Aorta (tissue), 5 donors: ENCODE data around the gene IFI27L2. TPM values are rescaled to one million over a fixed set of nuclear protein-coding genes. Genes with fewer than 3 reads are reported as not detected.

Experiments
- ATAC-seq: fragments of 200-7000 bp; cut with Tn5 transposase; one replicate; pipeline ENCODE4 v1.9.1; 2022; ENCODE audit warnings: moderate library complexity; ENCODE audit not compliant: low FRiP score
- DNase-seq, 2 donors: peaks; one replicate each; pipeline ENCODE4 v3.0.0-alpha.2; 2020
- H3K27ac ChIP-seq, 2 donors: one replicate each; pipeline ENCODE4 v1.5.1; 2013; ENCODE audit warnings: low read length in 2 of 2, mild to moderate bottlenecking in 2 of 2, moderate library complexity in 2 of 2, control low read depth in 1 of 2, inconsistent platforms in 1 of 2, low read depth in 1 of 2
- H3K27me3 ChIP-seq, 2 donors: one replicate each; pipeline ENCODE4 v1.6.1; 2013; ENCODE audit warnings: control low read depth in 1 of 2, low read length in 1 of 2, mild to moderate bottlenecking in 1 of 2, moderate library complexity in 1 of 2; ENCODE audit not compliant: insufficient read depth in 2 of 2, control insufficient read depth in 1 of 2
- H3K36me3 ChIP-seq, 2 donors: one replicate each; pipeline ENCODE4 v1.6.1; 2013; ENCODE audit warnings: control low read depth in 1 of 2, low read length in 1 of 2, mild to moderate bottlenecking in 1 of 2; ENCODE audit not compliant: insufficient read depth in 2 of 2, control insufficient read depth in 1 of 2
- H3K4me1 ChIP-seq, 2 donors: one replicate each; pipeline ENCODE4 v1.6.1; 2013; ENCODE audit warnings: low read length in 2 of 2, control low read depth in 1 of 2, mild to moderate bottlenecking in 1 of 2, moderate library complexity in 1 of 2; ENCODE audit not compliant: insufficient read depth in 2 of 2, control insufficient read depth in 1 of 2
- H3K4me3 ChIP-seq, 2 donors: one replicate each; pipeline ENCODE4 v1.5.1; 2013; ENCODE audit warnings: low read length in 2 of 2, control low read depth in 1 of 2, mild to moderate bottlenecking in 1 of 2
- H3K9me3 ChIP-seq: one replicate; pipeline ENCODE4 v1.6.1; 2013; ENCODE audit warnings: mild to moderate bottlenecking, low read length; ENCODE audit not compliant: control insufficient read depth
- WGBS, 2 donors: extraction: QIAGEN DNeasy Blood & Tissue Kit; methylation state at CpG; one replicate each; pipeline ENCODE4 v1.1.7; 2013; 5-methylcytosine and 5-hydroxymethylcytosine counted together
- intact Hi-C, 2 donors: fragments of 100-400 bp; cut with DNase I; formaldehyde crosslinking; loops; one replicate each; pipeline versions ENCODE4 v1.14.2 to v1.15.0; 2022
- polyA plus RNA-seq, 2 donors: library from polyadenylated mRNA; stranded (reverse); fragments of 200-250 nt; gene quantifications; one replicate each; pipeline ENCODE4 v1.2.3, GENCODE V29; 2013
- total RNA-seq, 2 donors: library from RNA; stranded (reverse); fragmentation: NEBNext Ultra II Directional; extraction: Animal tissue kit (Norgen Biotek cat#: 25700); gene quantifications; one replicate each; pipeline ENCODE4 v1.2.1, GENCODE V29; 2021
- donor health status: healthy with polysubstance abuse.
- donor health status: Bipolar disorder and iron deficiency.
- donor health status: DM: no; HTN: no; CAD: no.
- donor health status: DM: no; HTN: no; CAD: no.
- donor health status: DM: yes; HTN: yes; CAD: no.

IFI27L2 gene
- total and polyA plus RNA-seq, 4 donors = 52.4 to 168 (median 103) TPM

GRCh38 chr14:94129758-94130414 lies 482 bp upstream of the IFI27L2 start:
- peak overlapping the region; percentile 35 to 57 for H3K4me3 ChIP-seq
- H3K27ac ChIP-seq = no peak overlapping the region
- DNase-seq = peak; percentile 75 to 82
- WGBS, 2 donors = 0% methylated on average over 12 of the region's 12 CpGs
- intact Hi-C loops = loop anchor here (2.0 to 5.0 kb wide), 2 partner anchors 48 to 49 kb away; partner anchors contain the start of genes DDX24 (in 2 of the 2) and IFI27L1 (in 2 of the 2)
- no peaks in the 10 kb centered on the region for H3K4me1 ChIP-seq
- H3K9me3 ChIP-seq = no peaks in the 10 kb centered on the region
- ATAC-seq = no peak
- no peaks in the 10 kb centered on the region for H3K36me3 ChIP-seq
- H3K27me3 ChIP-seq = no peaks in the 10 kb centered on the region

- DNase-seq = no peak
- H3K27me3 ChIP-seq = no peaks in the 10 kb centered on the region
- 90 to 92% methylated on average over 14 of the region's 14 CpGs for WGBS, 2 donors
- intact Hi-C loops = loop anchor here (2.0 to 5.0 kb wide), 2 partner anchors 46 to 48 kb away; partner anchors contain the start of genes DDX24 (in 2 of the 2) and IFI27L1 (in 2 of the 2)
- H3K27ac ChIP-seq = peak overlapping the region in 1 of 2 donors; percentile 46
- no peaks in the 10 kb centered on the region for H3K9me3 ChIP-seq
- no peaks in the 10 kb centered on the region for H3K4me1 ChIP-seq
- ATAC-seq = no peak
- H3K4me3 ChIP-seq = no peak overlapping the region
- H3K36me3 ChIP-seq = no peaks in the 10 kb centered on the region
These were observed 1.1 kb downstream of the IFI27L2 start for GRCh38 chr14:94128216-94128839.

GRCh38 chr14:94127330-94127729 lies 2.1 kb downstream of the IFI27L2 start:
- whole genome bisulfite sequencing, 2 donors = 94 to 97% methylated on average over 6 of the region's 6 CpGs
- intact Hi-C loops = loop anchor here in 1 of 2 donors (5.0 kb wide), 1 partner anchor 45 kb away; the partner anchor contains the start of genes DDX24 and IFI27L1

GRCh38 chr14:94126800-94127199 lies 2.6 kb downstream of the IFI27L2 start:
- Histone ChIP-seq H3K27me3 (no peaks in the 10 kb centered on the region), H3K9me3 (no peaks in the 10 kb centered on the region), H3K27ac (no peak overlapping the region), H3K4me3 (no peak overlapping the region), H3K4me1 (no peaks in the 10 kb centered on the region), H3K36me3 (no peaks in the 10 kb centered on the region)
- DNase-seq = no peak
- intact Hi-C loops = loop anchor here in 1 of 2 donors (5.0 kb wide), 1 partner anchor 44 kb away; the partner anchor contains the start of genes DDX24 and IFI27L1
- 89% methylated on average over 5 of the region's 5 CpGs for WGBS, 2 donors
- ATAC-seq = no peak

More at GRCh38 chr14:94127330-94127729, 2.1 kb downstream of the IFI27L2 start:
- no peaks in the 10 kb centered on the region for H3K9me3 ChIP-seq
- ATAC-seq = no peak
- H3K27me3 ChIP-seq = no peaks in the 10 kb centered on the region
- no peak overlapping the region for H3K4me3 ChIP-seq
- no peaks in the 10 kb centered on the region for H3K4me1 ChIP-seq
- no peaks in the 10 kb centered on the region for H3K36me3 ChIP-seq
- DNase-seq = no peak
- H3K27ac ChIP-seq = no peak overlapping the region

- Histone ChIP-seq H3K36me3 (no peaks in the 10 kb centered on the region), H3K9me3 (no peaks in the 10 kb centered on the region), H3K27me3 (no peaks in the 10 kb centered on the region), H3K4me1 (no peaks in the 10 kb centered on the region), H3K27ac (no peak overlapping the region), H3K4me3 (no peak overlapping the region)
- ATAC-seq = no peak
- no peak for DNase-seq
- intact Hi-C loops = loop anchor here in 1 of 2 donors (5.0 kb wide), 1 partner anchor 44 kb away; the partner anchor contains the start of genes DDX24 and IFI27L1
- WGBS, 2 donors = 84 to 88% methylated on average over 1 of the region's 1 CpG
These were observed 3.1 kb downstream of the IFI27L2 start for GRCh38 chr14:94126419-94126677.

GRCh38 chr14:94125659-94126418 lies 3.6 kb downstream of the IFI27L2 start:
- Histone ChIP-seq H3K27me3 (no peaks in the 10 kb centered on the region), H3K36me3 (no peaks in the 10 kb centered on the region), H3K4me1 (no peaks in the 10 kb centered on the region), H3K4me3 (no peak overlapping the region), H3K27ac (no peak overlapping the region), H3K9me3 (no peaks in the 10 kb centered on the region)
- 91% methylated on average over 6 of the region's 6 CpGs for WGBS, 2 donors
- ATAC-seq = no peak
- no peak for DNase-seq
- intact Hi-C loops = loop anchor here in 1 of 2 donors (5.0 kb wide), 1 partner anchor 44 kb away; the partner anchor contains the start of genes DDX24 and IFI27L1

GRCh38 chr14:94124582-94125377 lies 4.6 kb downstream of the IFI27L2 start:
- DNase-seq (no peak), ATAC-seq (no peak)
- Histone ChIP-seq H3K4me3 (no peak overlapping the region), H3K27ac (no peak overlapping the region), H3K9me3 (peaks cover 5% of the 10 kb centered on the region), H3K36me3 (no peaks in the 10 kb centered on the region), H3K4me1 (no peaks in the 10 kb centered on the region), H3K27me3 (no peaks in the 10 kb centered on the region)
- WGBS, 2 donors = 78 to 92% methylated on average over 9 of the region's 9 CpGs
- intact Hi-C loops = loop anchor here in 1 of 2 donors (5.0 kb wide), 1 partner anchor 42 kb away; the partner anchor contains the start of genes DDX24 and IFI27L1

GRCh38 chr14:94123868-94124267 lies 5.5 kb downstream of the IFI27L2 start:
- intact Hi-C loops = no loop called here
- H3K4me1 ChIP-seq = no peaks in the 10 kb centered on the region
- H3K4me3 ChIP-seq = no peak overlapping the region
- H3K27me3 ChIP-seq = no peaks in the 10 kb centered on the region
- no peak overlapping the region for H3K27ac ChIP-seq
- H3K36me3 ChIP-seq = no peaks in the 10 kb centered on the region
- 89 to 92% methylated on average over 1 of the region's 1 CpG for WGBS, 2 donors
- DNase-seq (no peak), ATAC-seq (no peak)
- H3K9me3 ChIP-seq = peaks cover 8% of the 10 kb centered on the region
